ENCODE data around the gene SYK. TPM values are rescaled to one million over a fixed set of nuclear protein-coding genes. Genes with fewer than 3 reads are reported as not detected.

SYK gene
- total and polyA plus RNA-seq, 2 of the 13 experiments (the other 11 are each of a cell fraction or from before 2014, with no cell fraction given): not detected

GRCh38 chr9:90774071-90774470 lies 27.5 kb upstream of the SYK start (continued):
- TF ChIP-seq THAP9 (CRISPR knock-in tag; IDR thresholded peaks at IDR 0.05; ENCODE audit: borderline replicate concordance) (no peak), ZNF547 (CRISPR knock-in tag; IDR thresholded peaks at IDR 0.05) (no peak), ZSCAN29 (CRISPR knock-in tag; conservative IDR thresholded peaks at IDR 0.05) (no peak), AFF4 (CRISPR knock-in tag; IDR thresholded peaks at IDR 0.05) (no peak), CBFB (CRISPR knock-in tag; IDR thresholded peaks at IDR 0.05) (no peak), ZBTB39 (CRISPR knock-in tag; IDR thresholded peaks at IDR 0.05) (no peak), ZNF10 (CRISPR knock-in tag; IDR thresholded peaks at IDR 0.05; ENCODE audit: borderline replicate concordance, low read depth) (no peak), ADNP (CRISPR knock-in tag; IDR thresholded peaks at IDR 0.05) (no peak), ZNF251 (CRISPR knock-in tag; IDR thresholded peaks at IDR 0.05) (no peak), IRF9 (CRISPR knock-in tag; IDR thresholded peaks at IDR 0.05; ENCODE audit: borderline replicate concordance) (no peak), ZNF512 (CRISPR knock-in tag; IDR thresholded peaks at IDR 0.05) (no peak)
